ENCODE data around the gene GSX2. TPM values are rescaled to one million over a fixed set of nuclear protein-coding genes. Genes with fewer than 3 reads are reported as not detected.
"Not testable (repeated sequence)": the region's sequence is repeated elsewhere in the genome, so short reads cannot be mapped to it uniquely, and the experiment has no call there.

GSX2 gene
- total RNA-seq, 2 donors from 2014 or later, result not detected

GRCh38 chr4:54101190-54102041, 1.5 kb downstream of the GSX2 start:
- Mint-ChIP-seq H3K9me3 (no peaks in the 10 kb centered on the region), H3K27ac (no peak overlapping the region), H3K4me3 (peak overlapping the region; percentile 77 to 79), H3K4me1 (ENCODE audit: low read depth) (peaks cover 44% of the 10 kb centered on the region), H3K36me3 (ENCODE audit: insufficient read depth in 2 of 2) (no peaks in the 10 kb centered on the region), H3K27me3 (ENCODE audit: low read depth) (peaks cover 86% of the 10 kb centered on the region)
- peak in 1 of 2 donors; percentile 5 for DNase-seq
- ATAC-seq (replicated peaks in 1 of 2), result peak in 1 of 2 donors; percentile 8

GRCh38 chr4:54102531-54103106, 2.7 kb downstream of the GSX2 start:
- Mint-ChIP-seq H3K9me3 (no peaks in the 10 kb centered on the region), H3K4me1 (ENCODE audit: low read depth) (peaks cover 54% of the 10 kb centered on the region), H3K27ac (no peak overlapping the region), H3K27me3 (ENCODE audit: low read depth) (peaks cover 86% of the 10 kb centered on the region), H3K4me3 (peak overlapping the region; percentile 27 to 48), H3K36me3 (ENCODE audit: insufficient read depth in 2 of 2) (no peaks in the 10 kb centered on the region)
- no peak for DNase-seq
- ATAC-seq (replicated peaks in 1 of 2), result no peak

GRCh38 chr4:54103190-54103574, 3.2 kb downstream of the GSX2 start:
- no peaks in the 10 kb centered on the region for H3K36me3 Mint-ChIP-seq (ENCODE audit: insufficient read depth in 2 of 2)
- DNase-seq (no peak), ATAC-seq (replicated peaks in 1 of 2) (no peak)
- peaks cover 86% of the 10 kb centered on the region for H3K27me3 Mint-ChIP-seq (ENCODE audit: low read depth)
- H3K27ac Mint-ChIP-seq, result no peak overlapping the region
- peak overlapping the region in 1 of 2 donors; percentile 43 for H3K4me3 Mint-ChIP-seq
- H3K9me3 Mint-ChIP-seq, result no peaks in the 10 kb centered on the region
- H3K4me1 Mint-ChIP-seq (ENCODE audit: low read depth), result peaks cover 55% of the 10 kb centered on the region

- Mint-ChIP-seq H3K27me3 (ENCODE audit: low read depth) (peaks cover 87% of the 10 kb centered on the region), H3K9me3 (no peaks in the 10 kb centered on the region), H3K4me3 (peak overlapping the region in 1 of 2 donors; percentile 0), H3K36me3 (ENCODE audit: insufficient read depth in 2 of 2) (no peaks in the 10 kb centered on the region), H3K4me1 (ENCODE audit: low read depth) (peaks cover 58% of the 10 kb centered on the region), H3K27ac (no peak overlapping the region)
- DNase-seq (no peak), ATAC-seq (replicated peaks in 1 of 2) (no peak)
Observed at GRCh38 chr4:54104907-54105306, 4.9 kb downstream of the GSX2 start.

- H3K9me3 Mint-ChIP-seq, result no peaks in the 10 kb centered on the region
- peak overlapping the region; percentile 68 to 83 for H3K4me3 Mint-ChIP-seq
- H3K27me3 Mint-ChIP-seq (ENCODE audit: low read depth), result peaks cover 90% of the 10 kb centered on the region
- H3K36me3 Mint-ChIP-seq (ENCODE audit: insufficient read depth in 2 of 2), result no peaks in the 10 kb centered on the region
- no peak overlapping the region for H3K27ac Mint-ChIP-seq
- no peak for DNase-seq
- ATAC-seq (replicated peaks in 1 of 2), result no peak
- H3K4me1 Mint-ChIP-seq (ENCODE audit: low read depth), result peaks cover 44% of the 10 kb centered on the region
Observed at GRCh38 chr4:54107951-54108748, 8.2 kb downstream of the GSX2 start.

GRCh38 chr4:54109241-54110018, 9.5 kb downstream of the GSX2 start:
- Mint-ChIP-seq H3K4me1 (ENCODE audit: low read depth) (peaks cover 41% of the 10 kb centered on the region), H3K36me3 (ENCODE audit: insufficient read depth in 2 of 2) (no peaks in the 10 kb centered on the region), H3K9me3 (no peaks in the 10 kb centered on the region), H3K27me3 (ENCODE audit: low read depth) (peaks cover 80% of the 10 kb centered on the region), H3K4me3 (peak overlapping the region; percentile 17 to 68), H3K27ac (no peak overlapping the region)
- DNase-seq (no peak), ATAC-seq (replicated peaks in 1 of 2) (no peak)

GRCh38 chr4:54110019-54110416, 10.1 kb downstream of the GSX2 start:
- no peaks in the 10 kb centered on the region for H3K36me3 Mint-ChIP-seq (ENCODE audit: insufficient read depth in 2 of 2)
- H3K27ac Mint-ChIP-seq, result no peak overlapping the region
- H3K27me3 Mint-ChIP-seq (ENCODE audit: low read depth), result peaks cover 80% of the 10 kb centered on the region
- ATAC-seq (replicated peaks in 1 of 2) (no peak), DNase-seq (no peak)
- peak overlapping the region; percentile 17 to 55 for H3K4me3 Mint-ChIP-seq
- no peaks in the 10 kb centered on the region for H3K9me3 Mint-ChIP-seq
- peaks cover 35% of the 10 kb centered on the region for H3K4me1 Mint-ChIP-seq (ENCODE audit: low read depth)

GRCh38 chr4:54113206-54113605, 13.2 kb downstream of the GSX2 start:
- Mint-ChIP-seq H3K4me1 (ENCODE audit: low read depth) (peaks cover 22% of the 10 kb centered on the region), H3K27me3 (ENCODE audit: low read depth) (peaks cover 53% of the 10 kb centered on the region)
- ATAC-seq (replicated peaks in 1 of 2); DNase-seq; H3K36me3 Mint-ChIP-seq (ENCODE audit: insufficient read depth in 2 of 2); H3K9me3 Mint-ChIP-seq; H3K4me3 Mint-ChIP-seq; H3K27ac Mint-ChIP-seq: not testable (repeated sequence)

- peaks cover 23% of the 10 kb centered on the region for H3K27me3 Mint-ChIP-seq (ENCODE audit: low read depth)
- not testable (repeated sequence) for H3K4me1 Mint-ChIP-seq (ENCODE audit: low read depth); H3K36me3 Mint-ChIP-seq (ENCODE audit: insufficient read depth in 2 of 2); H3K27ac Mint-ChIP-seq; H3K9me3 Mint-ChIP-seq; DNase-seq; ATAC-seq (replicated peaks in 1 of 2); H3K4me3 Mint-ChIP-seq
Observed at GRCh38 chr4:54116246-54116645, 16.3 kb downstream of the GSX2 start.

GRCh38 chr4:54118850-54119589, 19.1 kb downstream of the GSX2 start:
- no peaks in the 10 kb centered on the region for H3K9me3 Mint-ChIP-seq
- no peaks in the 10 kb centered on the region for H3K4me1 Mint-ChIP-seq (ENCODE audit: low read depth)
- no peak for ATAC-seq (replicated peaks in 1 of 2)
- no peak overlapping the region for H3K27ac Mint-ChIP-seq
- H3K27me3 Mint-ChIP-seq (ENCODE audit: low read depth), result peaks cover 11% of the 10 kb centered on the region
- H3K4me3 Mint-ChIP-seq, result no peak overlapping the region
- no peak for DNase-seq
- peaks cover 0 to 2% of the 10 kb centered on the region in 2 donors for H3K36me3 Mint-ChIP-seq (ENCODE audit: insufficient read depth in 2 of 2)

GRCh38 chr4:54120518-54120917, 20.6 kb downstream of the GSX2 start:
- no peaks in the 10 kb centered on the region for H3K4me1 Mint-ChIP-seq (ENCODE audit: low read depth)
- ATAC-seq (replicated peaks in 1 of 2) (no peak), DNase-seq (no peak)
- no peaks in the 10 kb centered on the region for H3K27me3 Mint-ChIP-seq (ENCODE audit: low read depth)
- no peak overlapping the region for H3K27ac Mint-ChIP-seq
- H3K9me3 Mint-ChIP-seq, result no peaks in the 10 kb centered on the region
- no peak overlapping the region for H3K4me3 Mint-ChIP-seq
- H3K36me3 Mint-ChIP-seq (ENCODE audit: insufficient read depth in 2 of 2), result no peaks in the 10 kb centered on the region

GRCh38 chr4:54127660-54128059, 27.7 kb downstream of the GSX2 start:
- Mint-ChIP-seq H3K27me3 (ENCODE audit: low read depth) (no peaks in the 10 kb centered on the region), H3K27ac (no peak overlapping the region), H3K4me1 (ENCODE audit: low read depth) (no peaks in the 10 kb centered on the region), H3K36me3 (ENCODE audit: insufficient read depth in 2 of 2) (peaks cover 7 to 8% of the 10 kb centered on the region in 2 donors), H3K9me3 (peaks cover 2 to 8% of the 10 kb centered on the region in 2 donors), H3K4me3 (no peak overlapping the region)
- ATAC-seq (replicated peaks in 1 of 2) (no peak), DNase-seq (no peak)
